LNCAP (cell line): ENCODE measurements around the gene AKR1B15.

Experiments
- TF ChIP-seq, protein P1 (sequence below): fragments of 450-650 bp; IDR thresholded peaks from 2 replicates; pipeline ENCODE4 v1.5.1; 2017; ENCODE audit warnings: mild to moderate bottlenecking

The AKR1B15 gene

DNA sequence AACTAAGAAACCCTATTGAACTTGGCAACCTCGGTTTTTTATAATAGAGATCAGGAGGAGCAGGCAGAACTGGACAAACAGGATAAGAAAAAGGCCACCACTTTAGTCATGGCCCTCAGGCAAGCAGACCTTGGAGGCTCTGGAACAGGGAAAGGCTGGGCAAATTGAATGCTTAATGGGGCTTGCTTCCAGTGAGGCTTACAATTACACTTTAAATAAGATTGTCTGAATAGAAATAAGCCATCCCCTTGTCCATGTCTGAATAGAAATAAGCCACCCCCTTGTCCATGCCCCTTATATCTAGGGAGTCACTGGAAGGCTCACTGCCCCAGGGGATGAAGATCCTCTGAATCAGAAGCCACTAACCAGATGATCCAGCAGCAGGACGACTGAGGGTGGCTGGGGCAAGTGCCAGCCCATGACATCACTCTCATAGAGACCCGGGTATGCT, 40.6 kb downstream of the AKR1B15 start:
- TF ChIP-seq, protein P1, sequence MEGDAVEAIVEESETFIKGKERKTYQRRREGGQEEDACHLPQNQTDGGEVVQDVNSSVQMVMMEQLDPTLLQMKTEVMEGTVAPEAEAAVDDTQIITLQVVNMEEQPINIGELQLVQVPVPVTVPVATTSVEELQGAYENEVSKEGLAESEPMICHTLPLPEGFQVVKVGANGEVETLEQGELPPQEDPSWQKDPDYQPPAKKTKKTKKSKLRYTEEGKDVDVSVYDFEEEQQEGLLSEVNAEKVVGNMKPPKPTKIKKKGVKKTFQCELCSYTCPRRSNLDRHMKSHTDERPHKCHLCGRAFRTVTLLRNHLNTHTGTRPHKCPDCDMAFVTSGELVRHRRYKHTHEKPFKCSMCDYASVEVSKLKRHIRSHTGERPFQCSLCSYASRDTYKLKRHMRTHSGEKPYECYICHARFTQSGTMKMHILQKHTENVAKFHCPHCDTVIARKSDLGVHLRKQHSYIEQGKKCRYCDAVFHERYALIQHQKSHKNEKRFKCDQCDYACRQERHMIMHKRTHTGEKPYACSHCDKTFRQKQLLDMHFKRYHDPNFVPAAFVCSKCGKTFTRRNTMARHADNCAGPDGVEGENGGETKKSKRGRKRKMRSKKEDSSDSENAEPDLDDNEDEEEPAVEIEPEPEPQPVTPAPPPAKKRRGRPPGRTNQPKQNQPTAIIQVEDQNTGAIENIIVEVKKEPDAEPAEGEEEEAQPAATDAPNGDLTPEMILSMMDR, result no peak

DNA sequence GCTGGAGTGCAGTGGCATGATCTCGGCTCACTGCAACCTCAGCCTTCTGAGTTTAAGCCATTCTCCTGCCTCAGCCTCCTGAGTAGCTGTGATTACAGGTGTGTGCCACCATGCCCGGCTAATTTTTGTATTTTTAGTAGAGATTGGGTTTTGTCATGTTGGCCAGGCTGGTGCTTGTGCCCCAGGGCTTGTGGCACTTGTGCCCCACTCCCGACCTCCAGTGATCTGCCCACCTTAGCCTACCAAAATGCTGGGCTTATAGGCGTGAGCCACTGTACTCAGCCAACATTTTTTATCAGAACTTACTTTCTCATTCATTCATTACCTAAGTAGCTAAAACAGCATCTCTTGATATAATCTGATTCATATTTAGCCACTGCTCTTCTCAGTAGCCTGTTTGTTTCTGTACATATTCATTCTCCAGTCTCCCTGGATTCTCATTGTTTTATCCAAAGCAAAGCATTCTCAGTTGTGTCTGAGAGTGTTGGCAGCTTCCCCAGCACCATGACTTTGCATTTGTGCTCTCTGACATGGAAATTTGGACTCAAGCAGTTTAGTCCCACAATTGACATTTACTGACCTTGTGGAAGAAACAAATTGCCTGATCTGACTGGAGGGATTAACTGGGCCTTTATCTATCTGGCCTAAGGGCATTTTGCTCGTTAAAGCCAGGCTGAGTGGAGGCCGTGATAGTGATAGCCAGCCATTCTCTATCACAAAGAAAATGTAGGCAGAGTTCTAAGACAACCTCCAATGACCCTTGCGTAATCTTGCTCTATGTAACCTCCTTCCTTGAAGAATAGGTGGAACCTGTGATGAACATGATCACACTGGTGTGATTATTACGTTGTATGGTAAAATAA, 44.9 kb downstream of the AKR1B15 start:
- TF ChIP-seq, protein P1, result no peak

DNA sequence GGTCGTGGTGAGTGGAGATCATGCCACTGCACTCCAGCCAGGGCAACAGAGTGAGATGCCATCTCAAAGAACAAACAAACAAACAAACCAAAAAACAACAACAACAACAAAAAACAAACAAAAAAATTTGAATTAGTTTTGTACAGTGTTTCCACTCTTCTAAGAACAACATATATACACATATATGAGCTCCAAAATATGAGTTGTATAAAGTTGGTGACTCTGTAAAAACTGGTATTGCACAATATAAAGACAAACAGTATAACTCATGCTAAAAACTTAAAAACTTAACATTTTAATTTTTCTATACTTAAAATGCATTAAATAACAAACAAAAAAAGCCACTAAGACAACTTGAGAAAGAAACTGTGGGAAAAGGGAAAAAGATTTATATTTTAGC, 46.0 kb downstream of the AKR1B15 start:
- TF ChIP-seq, protein P1, result no peak

DNA sequence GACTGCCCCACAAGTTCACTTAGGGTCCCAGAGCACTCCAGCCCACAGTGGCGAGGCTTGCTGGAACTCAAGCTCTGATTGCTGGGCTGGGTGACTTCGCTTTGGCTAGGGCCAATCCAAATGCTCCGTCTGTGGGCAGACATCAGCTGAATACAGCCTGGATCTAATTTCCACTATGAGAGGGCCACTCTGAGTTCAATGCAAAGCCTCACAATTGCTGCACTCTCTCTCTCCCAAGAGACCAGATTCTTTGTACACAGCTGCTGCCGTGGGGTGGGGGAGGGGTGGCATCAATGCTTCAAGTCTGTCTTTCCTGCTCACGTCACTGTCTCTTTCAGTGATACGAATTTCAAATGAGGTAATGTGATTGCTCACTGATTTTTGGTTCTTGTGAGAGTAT, 50.5 kb downstream of the AKR1B15 start:
- TF ChIP-seq, protein P1, result no peak

DNA sequence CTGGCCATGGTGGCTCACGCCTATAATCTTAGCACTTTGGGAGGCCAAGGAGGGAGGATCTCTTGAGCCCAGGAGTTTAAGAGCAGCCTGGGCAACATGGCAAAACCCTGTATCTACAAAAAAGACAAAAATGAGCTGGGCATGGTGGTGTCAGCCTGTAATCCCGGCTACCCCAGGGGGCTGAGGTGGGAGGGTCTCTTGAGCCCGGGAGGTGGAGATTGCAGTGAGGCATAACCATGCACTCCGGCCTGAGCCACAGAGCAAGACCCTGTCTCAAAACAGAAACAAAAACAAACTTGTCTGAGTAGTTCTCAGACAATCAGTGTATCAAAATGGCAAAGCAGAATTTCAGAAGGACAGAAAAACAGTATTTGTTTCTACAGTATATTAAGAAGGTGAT, 52.5 kb downstream of the AKR1B15 start:
- TF ChIP-seq, protein P1, result no peak

DNA sequence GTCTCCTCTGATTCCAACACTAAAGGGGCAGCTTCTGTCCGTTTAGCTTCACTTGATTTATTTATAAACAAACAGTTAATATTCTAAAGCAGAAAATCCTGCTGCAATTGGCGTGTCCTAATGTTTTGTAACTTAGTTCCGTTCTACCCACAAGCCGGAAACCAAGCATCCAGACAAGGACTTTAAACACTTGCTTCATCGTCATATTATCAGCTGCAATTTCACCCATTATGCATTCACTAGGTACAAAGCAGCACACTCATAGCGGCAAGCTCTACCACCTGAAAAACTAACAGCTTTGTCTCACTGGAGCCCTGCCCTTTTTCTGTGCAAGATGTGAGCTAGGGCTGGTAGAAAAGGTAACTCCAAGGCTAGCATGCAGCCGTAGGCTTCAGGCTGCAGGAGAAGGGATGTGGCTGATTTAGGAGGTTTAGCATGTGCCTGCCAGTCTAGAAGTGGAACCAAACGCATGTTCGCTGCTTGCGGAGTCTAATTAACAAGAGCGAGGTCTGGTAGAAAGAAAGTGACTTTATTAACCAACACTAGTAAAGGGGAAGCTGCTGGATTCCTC, 54.1 kb downstream of the AKR1B15 start:
- TF ChIP-seq, protein P1, result no peak

DNA sequence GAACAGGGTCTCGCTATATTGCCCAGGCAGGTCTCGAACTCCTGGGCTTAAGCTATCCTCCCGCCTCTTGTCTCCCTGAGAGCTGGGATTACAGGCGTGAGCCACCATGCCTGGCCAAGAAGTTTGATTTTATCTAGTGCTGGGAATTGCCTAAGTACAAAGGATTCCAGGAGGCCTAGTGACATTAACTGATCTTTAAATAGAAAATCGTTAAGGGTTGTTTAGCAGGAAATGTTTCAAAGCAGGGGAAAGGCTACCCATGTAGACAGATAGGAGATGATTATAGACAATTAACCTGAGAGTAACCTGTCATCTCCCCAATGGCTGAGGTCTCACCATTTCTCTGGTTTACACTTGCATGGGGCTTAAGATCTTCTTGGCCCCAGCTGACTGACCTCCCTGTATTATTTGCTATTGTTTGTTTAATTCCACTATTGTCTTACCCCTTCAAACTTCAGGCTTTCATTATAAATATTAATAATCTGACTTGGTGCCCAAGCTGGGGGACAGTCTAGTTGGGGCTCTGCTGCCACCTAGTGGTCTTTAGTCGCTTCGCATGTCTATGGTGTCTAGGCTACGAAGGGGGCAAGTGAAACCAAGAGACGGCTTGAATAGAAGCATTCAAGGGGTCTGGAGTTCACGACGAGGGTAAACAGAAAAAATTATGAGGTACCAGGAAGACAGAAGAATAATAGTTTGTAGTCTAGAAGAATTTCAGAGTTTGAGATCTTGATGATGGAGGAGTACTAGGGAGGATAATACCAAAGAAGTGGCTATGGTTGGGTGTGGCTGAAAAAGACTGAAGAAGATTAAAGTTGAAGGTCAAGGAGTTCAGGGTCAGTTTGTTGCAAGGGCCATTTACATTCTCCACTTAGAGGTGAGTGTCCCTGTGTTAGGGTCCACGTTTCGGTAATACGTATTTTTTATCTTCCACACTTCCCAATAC, 57.3 kb downstream of the AKR1B15 start:
- TF ChIP-seq, protein P1, result peak; percentile 93
